ENCODE measurements around the gene DISC1.
"Not testable (repeated sequence)": the region's sequence is repeated elsewhere in the genome, so short reads cannot be mapped to it uniquely, and the experiment has no call there.

The DISC1 gene

DNA sequence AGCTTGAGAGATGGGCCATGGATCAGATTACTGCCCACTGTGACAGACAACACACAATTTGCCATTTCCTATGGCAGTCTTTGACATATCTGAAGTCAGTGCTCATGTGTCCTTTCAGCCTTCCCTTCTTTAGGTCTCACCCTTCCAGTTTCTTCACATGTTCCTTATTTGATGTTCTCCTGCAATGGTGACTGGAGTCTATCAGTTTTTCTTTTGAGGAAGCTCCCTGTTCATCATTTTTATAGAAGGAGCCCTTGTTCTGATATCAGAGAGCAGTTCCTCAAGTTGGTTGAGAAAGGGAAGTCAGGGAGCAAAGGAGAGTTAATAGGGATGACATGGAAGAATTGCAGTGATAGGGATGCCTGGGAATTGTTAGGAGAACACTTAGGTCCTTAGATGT, 42.2 kb downstream of the DISC1 start:
- DNase-seq (ENCODE audit: low spot score), result no peak

DNA sequence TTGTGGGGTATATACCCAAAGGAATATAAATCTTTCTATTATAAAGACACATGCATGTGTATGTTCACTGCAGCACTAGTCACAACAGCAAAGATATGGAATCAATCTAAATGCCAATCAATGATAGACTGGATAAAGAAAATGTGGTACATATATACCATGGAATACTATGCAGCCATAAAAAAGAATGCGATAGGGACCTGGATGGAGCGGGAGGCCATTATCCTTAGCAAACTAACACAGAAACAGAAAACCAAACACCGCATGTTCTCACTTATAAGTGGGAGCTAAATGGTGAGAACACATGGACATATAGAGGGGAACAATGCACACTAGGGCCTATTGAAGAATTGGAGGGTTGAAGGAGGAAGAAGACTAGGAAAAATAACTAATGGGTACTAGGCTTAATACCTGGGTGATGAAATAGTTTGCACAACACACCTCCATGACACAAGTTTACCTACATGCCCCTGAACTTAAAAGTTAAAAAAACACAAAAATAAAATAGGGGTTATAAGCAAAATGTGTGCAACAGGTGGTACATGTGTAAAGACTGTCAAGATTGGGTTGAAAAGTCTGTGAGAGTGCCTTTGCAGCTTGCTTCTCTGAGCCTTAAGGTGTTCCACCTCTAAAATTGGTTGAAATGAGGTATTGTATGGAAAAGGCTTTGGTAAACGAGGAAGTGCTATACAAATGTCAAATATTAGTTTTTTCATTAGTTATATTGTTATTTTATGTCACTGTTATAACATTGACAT, 43.5 kb downstream of the DISC1 start:
- DNase-seq (ENCODE audit: low spot score), result not testable (repeated sequence)

DNA sequence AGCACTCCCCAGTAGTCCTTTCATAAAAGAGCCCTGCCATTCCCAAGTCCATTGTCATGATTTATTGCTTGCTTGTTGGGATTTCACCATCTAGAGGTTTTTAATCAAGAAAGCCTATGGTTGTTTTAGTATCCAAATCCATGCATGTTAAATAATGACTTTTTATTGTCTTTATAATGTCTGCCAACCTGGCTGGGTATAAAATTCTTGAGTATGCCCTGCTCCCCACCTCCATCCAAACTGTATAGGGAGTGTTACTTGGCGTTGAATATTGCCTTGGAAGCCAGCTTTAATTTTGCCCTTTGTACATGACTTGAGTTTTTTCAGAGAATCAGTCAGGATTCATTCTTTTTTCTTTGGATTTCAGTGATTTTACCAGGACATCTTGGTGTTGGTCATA, 44.2 kb downstream of the DISC1 start:
- no peak for DNase-seq (ENCODE audit: low spot score)

DNA sequence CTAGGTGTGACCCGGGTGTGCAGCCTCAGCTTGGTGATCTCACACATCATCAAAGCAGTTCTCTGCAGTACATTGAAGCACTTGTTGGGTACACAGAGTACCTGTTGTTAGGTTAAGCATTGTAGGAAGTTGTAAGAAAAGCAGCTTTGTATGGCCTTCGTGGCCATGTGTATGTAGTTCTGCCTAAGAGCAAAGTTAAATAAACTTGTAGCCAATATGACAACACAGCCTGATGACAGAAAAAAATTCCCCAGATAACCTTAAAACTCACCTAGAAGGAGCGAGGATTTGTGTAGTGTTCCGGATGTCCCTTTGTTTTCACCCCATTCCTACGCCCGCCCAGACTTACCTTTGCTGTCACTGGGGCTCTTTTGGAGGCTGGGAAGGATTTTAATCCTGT, 48.0 kb downstream of the DISC1 start:
- no peak for DNase-seq (ENCODE audit: low spot score)

DNA sequence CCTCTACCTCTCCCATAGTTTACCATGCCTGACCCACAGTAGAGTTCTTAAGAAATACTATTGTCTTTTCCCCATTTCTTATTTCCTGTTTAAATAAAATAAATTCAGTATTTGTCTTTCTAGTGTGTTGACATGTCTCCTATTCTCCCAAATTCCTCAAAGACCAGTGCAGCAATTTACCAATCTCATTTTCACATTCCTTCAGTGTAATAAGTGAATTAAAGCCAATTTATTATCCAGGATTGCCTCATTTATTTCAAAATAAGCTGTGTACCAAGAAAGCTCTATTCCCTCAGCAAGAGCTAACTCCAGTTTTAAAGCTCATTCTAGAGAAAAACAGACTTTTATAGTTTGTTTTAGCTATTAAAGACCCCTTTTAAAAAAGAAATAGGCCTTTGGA, 49.9 kb downstream of the DISC1 start:
- DNase-seq (ENCODE audit: low spot score), result no peak

DNA sequence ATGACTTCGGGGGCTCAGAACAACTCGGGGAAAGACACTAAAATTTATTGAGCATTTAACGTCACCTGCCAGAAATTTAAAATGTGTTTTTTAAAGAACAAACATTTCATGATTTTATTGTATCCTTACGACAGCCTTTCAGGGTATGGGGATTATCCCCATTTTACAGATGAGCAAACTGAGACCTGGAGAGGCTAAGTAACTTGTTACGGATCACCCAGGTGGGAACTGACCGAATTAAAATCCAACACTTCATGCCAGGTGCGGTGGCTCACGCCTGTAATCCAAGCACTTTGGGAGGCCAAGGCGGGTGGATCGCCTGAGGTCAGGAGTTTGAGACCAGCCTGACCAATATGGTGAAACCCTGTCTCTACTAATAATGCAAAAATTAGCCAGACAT, 50.9 kb downstream of the DISC1 start:
- no peak for DNase-seq (ENCODE audit: low spot score)

DNA sequence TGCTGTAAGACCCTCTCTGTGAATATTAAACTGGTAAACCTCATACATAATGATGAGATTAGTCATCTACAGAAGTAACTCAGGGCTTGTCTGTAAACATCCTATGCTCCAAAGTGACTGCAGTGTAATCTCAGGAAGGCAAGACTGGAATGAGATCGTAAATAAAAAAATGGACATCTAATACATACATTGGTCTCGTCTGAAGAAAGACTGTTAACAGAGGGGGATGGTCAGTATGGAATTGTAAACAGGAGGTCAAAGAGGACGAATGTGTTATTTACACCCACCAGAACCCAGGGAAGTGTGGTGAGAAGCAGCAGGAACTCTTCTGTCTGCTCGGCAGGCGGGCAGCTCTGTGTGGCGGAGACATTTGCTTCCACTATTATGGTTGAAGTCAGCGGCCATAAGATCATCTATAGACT, 51.4 kb downstream of the DISC1 start:
- no peak for DNase-seq (ENCODE audit: low spot score)

DNA sequence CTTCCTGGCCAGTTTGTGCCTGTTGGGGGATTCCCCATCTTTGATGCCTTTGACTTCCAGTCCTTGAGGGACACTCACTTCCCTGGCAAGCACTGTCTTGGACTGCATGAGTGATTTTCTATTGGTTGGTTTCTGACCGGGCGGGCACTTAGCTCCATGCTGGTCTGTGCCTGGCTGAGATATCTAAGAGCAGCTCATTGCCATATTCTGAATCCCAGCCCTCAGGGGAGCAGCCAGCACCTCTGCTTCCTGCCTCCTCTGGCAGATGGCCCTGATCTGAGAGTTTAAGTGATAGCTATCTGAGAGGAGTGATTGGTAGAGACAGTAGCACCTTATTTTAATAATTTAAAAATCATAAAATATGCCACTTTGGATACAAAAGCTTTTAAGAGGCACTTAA, 52.5 kb downstream of the DISC1 start:
- no peak for DNase-seq (ENCODE audit: low spot score)

DNA sequence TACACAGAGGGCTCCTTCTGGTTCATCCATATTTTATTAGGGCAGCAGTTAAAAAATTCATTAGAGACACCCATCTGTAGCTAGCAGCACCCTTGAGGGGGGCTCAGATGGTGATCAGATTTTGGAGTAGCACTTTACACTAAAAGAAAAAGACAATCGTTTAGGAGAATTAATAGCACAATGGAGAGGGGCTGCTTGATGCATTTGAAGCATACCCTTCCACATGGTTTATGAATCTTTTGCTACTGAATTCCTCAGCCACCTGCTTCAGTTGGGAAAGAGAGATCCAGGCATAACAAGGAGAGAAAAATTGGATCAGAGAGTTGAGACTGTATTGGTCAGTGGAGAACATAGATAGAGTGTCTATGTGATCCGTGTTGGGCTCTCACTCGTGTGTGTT, 54.4 kb downstream of the DISC1 start:
- DNase-seq (ENCODE audit: low spot score), result no peak

DNA sequence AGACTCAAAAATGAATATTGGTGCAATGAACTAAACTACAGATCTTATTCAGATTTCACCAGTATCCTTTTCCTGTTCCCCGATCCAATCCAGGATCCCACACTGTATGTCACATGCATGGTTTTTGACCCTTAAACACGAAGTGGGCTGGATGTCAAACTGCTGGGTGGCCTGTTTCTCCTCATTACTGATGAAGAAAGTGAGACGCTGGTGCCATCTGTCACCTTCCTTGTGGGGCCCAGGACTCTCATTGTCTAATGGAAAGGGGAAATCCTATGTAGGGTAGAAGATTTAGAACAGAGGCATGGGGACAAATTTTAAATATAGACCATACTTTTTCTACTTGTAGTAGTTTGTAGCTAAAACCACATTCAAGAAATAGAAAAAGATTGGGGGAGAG, 56.2 kb downstream of the DISC1 start:
- no peak for DNase-seq (ENCODE audit: low spot score)

DNA sequence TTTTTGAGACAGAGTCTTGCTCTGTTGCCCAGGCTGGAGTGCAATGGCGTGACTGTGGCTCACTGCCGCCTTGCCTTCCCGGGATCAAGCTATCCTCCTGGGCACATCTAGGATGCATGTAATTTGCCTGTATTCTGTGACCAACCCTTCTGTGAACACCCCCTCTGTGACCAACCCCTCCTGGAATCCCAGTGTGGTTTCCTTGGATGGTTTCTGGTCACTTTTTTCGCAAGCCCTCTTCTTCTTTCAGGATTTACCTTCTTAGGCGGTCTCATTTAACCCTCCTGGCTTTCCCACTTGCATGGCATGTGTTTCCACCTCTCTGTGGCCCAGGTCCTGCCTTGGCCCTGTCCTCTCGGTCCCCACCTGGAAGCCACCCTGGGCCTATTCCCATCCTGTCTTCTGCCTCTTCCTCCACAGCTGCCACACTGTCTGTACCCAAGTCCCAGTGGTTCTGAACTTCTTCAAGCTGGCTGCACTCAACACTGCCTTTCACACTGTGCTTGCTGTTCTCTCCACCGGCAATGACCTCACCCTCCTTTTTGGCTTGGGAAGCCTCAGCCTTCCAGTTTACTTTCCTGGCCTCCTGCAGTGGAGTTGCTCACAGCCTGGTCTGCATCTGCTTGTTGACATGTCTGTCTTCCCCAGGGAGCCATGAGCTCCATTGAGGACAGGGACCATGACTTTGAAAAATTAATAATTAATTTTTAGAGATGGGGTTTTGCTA, 57.0 kb downstream of the DISC1 start:
- DNase-seq (ENCODE audit: low spot score), result no peak

DNA sequence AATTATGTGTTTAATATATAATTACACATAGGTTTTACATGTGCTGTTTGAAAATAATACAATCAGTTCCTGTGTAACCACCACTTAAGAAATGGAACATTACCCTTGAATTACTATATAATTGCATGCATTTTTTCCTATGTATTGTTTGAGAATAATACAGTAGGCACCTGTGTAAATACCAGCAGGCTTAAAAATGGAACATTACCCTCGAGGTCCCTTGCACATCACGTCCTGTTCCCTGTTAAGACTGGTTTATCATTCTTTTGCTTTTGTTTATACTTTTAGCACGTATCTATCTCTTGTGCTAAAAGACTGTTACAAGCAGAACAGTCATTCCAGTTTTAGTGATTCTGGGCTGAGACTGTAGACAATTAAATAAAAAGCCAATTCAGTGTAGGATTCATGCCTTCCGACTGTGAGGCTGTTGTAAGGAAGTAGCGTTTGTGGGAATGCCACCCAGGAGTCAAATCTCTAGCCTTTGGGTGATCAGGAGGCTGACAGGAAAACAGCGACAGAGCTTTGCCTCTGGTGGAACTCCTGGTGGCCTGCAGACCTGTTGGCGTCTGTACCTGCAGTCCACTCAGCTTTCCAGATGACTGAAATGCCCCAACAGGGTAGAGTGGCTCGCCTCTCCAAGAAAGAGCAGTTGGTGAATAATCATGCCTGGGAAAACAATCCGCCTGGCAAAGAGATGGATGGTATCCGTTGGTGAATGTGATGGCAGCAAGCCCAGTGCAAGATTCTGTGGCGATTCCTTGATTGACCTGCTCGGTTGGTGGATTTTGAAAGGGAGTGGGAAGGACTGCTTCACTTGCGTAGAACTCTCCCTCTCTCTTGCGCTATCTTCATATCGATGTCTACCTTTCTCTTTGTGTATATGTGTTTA, 58.0 kb downstream of the DISC1 start:
- no peak for DNase-seq (ENCODE audit: low spot score)

DNA sequence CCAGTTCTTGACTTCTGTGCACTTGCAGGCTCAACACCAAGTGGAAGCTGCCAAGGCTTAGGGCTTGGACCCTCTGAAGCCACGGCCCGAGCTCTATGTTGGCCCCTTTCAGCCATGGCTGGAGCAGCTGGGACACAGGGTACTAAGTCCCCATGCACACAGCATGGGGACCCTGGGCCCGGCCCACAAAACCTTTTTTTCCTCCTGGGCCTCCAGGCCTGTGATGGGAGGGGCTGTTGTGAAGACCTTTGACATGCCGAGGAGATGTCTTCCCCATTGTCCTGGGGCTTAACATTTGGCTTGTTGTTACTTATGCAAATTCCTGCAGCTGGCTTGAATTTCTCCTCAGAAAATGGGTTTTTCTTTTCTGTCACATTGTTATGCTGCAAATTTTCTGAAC, 59.8 kb downstream of the DISC1 start:
- DNase-seq (ENCODE audit: low spot score), result no peak

DNA sequence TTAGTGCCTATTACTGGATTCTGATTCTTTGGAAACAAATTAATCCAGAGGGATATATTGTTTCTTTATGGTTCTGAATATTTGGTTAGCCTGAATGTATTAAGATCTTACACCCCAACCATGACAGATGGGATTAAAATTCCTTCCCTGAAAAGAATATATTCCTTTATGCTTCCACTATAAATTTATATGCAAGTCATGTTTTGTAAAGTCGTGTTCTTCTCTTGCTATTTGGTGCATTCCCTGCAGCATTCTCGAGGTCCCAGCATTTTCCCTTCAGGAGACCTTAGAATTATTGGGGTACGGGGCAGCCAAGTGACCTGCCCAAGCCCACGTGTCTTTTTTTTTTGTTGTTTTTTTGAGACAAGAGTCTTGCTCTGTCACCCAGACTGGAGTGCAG, 62.4 kb downstream of the DISC1 start:
- no peak for DNase-seq (ENCODE audit: low spot score)

DNA sequence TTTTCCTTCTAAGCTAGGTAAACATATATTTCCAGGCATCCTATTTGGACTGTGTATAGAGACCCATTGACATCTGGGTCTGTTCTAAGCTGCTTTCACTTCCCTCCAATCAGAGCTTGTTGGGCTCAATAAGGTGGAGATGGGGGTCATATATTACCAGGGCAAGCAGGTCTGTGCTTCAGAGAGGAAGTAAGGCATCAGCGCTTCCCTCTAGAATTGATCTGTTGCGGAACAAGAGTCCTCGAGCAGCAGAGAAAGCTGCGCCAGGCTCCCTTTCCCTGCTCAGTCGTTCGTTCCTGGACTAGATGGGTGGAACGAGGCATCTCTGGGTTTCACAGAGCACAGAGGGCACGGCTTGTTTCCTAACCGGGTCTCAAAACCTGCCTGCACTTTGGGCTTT, 63.5 kb downstream of the DISC1 start:
- no peak for DNase-seq (ENCODE audit: low spot score)

DNA sequence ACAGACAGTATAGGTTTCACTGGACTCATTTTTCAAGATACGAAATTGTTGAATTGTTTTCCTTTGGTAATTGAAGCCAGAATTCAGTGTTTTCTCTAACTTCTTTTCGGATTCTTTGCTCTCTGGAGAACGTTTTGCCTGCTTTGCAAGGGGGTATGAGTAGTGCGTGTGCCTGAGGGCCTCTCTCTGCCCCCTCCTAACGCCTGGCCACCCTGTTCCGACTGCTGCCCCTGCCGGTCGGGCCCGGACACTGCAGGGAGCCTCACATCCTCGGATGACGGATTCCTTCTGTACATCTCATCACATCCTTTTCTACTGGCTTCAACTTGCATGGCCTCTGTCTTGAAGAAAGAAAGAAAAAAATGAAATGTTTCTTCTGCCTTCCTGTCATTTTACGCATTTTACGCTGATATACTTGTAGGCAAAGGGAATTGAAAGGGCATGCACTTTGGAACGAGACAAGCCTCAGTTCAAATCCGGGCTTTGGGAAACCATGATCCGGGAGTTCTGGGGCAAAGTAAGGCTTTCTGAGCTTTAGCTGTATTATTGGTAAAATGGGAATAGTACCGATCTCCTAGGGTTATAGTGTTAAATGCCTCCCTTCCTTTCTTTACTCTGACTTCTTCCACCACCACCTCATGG, 65.1 kb downstream of the DISC1 start:
- no peak for DNase-seq (ENCODE audit: low spot score)

DNA sequence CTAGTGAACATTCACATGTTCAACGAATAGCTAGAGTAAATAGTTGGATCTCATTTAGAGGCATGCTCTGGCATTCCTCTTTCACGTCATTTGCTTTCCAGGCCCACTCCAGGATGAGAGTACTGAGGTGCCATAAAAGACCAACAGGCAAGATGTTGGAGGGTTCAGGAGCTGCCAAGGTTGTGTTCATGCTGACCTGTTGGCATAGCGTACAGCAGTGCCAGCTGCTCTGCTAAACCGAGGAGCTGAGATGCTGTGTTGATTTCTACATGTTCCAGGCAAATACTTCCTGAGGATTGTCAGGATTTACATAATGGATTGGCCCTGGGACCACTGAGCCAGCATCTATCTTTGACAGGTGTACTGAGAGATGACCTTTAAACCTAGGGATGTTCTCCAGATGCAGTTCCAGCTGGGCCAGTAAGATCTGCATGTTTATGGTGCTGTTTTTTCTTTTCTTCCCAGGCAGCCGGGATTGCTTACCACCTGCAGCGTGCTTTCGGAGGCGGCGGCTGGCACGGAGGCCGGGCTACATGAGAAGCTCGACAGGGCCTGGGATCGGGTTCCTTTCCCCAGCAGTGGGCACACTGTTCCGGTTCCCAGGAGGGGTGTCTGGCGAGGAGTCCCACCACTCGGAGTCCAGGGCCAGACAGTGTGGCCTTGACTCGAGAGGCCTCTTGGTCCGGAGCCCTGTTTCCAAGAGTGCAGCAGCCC, 66.9 kb downstream of the DISC1 start:
- no peak for DNase-seq (ENCODE audit: low spot score)

DNA sequence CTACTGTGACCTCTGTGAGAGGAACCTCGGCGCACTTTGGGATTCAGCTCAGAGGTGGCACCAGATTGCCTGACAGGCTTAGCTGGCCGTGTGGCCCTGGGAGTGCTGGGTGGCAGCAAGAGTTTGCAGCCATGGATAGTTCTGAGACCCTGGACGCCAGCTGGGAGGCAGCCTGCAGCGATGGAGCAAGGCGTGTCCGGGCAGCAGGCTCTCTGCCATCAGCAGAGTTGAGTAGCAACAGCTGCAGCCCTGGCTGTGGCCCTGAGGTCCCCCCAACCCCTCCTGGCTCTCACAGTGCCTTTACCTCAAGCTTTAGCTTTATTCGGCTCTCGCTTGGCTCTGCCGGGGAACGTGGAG, 67.5 kb downstream of the DISC1 start:
- no peak for DNase-seq (ENCODE audit: low spot score)

DNA sequence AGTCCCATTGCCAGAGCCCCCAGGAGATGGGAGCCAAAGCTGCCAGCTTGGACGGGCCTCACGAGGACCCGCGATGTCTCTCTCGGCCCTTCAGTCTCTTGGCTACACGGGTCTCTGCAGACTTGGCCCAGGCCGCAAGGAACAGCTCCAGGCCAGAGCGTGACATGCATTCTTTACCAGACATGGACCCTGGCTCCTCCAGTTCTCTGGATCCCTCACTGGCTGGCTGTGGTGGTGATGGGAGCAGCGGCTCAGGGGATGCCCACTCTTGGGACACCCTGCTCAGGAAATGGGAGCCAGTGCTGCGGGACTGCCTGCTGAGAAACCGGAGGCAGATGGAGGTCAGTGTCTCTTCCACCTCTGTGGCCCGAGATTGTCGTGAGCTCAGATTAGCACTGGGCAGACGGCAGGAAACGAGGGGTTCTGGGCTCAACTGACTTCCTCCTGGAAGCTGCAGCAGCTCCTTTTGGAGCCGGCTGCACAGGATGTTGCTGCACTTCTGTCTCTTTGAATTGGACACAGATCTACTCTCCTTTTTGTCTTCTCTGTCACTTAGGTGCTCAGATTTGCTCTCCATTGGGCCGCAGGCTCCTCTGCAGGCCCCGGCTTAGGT, 68.0 kb downstream of the DISC1 start:
- DNase-seq (ENCODE audit: low spot score), result no peak

DNA sequence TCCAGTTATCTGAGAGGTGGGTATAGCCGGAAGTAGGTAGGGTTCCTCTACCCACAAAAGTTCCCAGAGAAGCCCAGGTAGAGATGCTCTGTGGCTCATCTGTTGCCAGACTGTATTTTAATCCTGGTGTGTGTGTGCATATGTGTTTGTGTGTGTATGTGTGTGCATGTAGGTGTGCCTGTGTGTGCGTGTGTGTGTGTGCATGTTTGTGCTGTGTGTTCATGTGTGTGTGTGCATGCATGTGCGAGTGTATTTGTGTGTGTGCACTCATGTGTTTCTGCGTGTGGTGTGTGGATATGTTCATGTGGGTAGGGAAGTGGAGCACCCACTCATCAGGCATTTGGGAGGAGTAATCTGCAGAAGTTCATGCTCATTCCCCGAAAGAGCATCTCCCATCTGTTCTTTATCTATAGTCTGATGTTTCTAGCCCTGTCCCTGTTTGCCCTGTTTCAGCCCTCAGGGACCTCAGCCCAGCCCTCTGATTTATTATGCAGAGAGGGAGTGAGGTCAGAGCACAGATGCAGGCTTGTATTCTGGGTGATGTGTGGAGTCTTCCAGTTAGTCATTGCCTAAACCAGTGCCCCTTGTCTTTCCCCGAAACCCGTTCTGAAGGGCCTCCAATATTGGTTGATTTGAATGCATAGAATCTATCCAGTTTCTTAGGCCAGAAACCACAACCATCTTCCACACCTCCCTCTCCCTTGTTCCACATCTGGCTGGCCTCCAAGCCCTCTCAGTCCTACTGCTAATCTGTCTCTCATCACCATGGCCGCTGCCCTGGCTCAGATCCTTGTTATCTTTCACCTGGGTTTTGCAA, 69.1 kb downstream of the DISC1 start:
- no peak for DNase-seq (ENCODE audit: low spot score)

All from activated CD4-positive, alpha-beta T cell treated with anti-CD3 and anti-CD28 coated beads, Interleukin-2, Interleukin-4, amounts not matched to agents 100 ng/mL and 50 ng/mL, durations not matched to agents 16 hours and 8 hours (primary cell).